ENCODE results near the gene OSBPL5. TPM values are rescaled to one million over a fixed set of nuclear protein-coding genes. Genes with fewer than 3 reads are reported as not detected.

The OSBPL5 gene
- total RNA-seq, 2 donors from 2014 or later: 35.0 to 50.7 TPM

DNA sequence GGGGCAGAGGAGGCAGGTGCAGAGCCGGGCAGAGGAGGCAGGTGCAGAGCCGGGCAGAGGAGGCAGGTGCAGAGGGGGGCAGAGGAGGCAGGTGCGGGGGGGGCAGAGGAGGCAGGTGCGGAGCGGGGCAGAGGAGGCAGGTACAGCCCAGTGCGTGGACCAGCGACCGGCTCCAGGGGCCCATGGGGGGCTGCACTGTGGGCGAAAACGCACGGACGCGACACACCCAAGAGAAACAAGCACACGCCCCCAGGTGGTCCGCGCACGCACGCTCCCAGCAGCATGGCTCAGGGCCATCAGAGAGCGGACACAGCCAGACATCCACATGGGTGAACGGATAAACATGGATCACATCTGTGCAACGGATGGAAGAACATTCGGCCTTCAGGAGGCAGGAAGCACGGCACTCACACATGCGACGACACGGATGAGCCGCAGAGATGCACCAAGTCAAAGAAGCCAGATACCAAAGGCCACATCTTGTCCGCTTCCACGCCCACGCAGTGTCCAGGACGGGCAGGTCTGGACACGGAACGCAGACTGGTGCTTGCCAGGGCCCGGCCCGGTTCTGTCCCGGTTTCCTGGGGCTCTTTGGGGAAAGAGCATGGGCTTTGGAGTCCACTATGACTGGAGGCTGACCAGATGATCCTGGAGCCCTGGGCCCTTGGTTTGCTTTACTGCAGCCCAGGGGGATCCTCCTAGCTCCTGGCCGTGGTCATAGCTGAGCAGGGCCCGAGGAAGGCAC is 21.8 kb downstream of the OSBPL5 start:
- Histone ChIP-seq H3K9me3 (no peaks in the 10 kb centered on the region), H3K36me3 (no peaks in the 10 kb centered on the region), H3K27me3 (replicated peaks; ENCODE audit: insufficient read depth) (no peaks in the 10 kb centered on the region), H3K4me1 (replicated peaks) (no peaks in the 10 kb centered on the region), H3K27ac (no peak overlapping the region), H3K4me3 (no peak overlapping the region)
- no peak for TF ChIP-seq POLR2AphosphoS5 (IDR thresholded peaks at IDR 0.05)
- TF ChIP-seq, protein P1, sequence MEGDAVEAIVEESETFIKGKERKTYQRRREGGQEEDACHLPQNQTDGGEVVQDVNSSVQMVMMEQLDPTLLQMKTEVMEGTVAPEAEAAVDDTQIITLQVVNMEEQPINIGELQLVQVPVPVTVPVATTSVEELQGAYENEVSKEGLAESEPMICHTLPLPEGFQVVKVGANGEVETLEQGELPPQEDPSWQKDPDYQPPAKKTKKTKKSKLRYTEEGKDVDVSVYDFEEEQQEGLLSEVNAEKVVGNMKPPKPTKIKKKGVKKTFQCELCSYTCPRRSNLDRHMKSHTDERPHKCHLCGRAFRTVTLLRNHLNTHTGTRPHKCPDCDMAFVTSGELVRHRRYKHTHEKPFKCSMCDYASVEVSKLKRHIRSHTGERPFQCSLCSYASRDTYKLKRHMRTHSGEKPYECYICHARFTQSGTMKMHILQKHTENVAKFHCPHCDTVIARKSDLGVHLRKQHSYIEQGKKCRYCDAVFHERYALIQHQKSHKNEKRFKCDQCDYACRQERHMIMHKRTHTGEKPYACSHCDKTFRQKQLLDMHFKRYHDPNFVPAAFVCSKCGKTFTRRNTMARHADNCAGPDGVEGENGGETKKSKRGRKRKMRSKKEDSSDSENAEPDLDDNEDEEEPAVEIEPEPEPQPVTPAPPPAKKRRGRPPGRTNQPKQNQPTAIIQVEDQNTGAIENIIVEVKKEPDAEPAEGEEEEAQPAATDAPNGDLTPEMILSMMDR (IDR thresholded peaks at IDR 0.05): no peak
- no peak for TF ChIP-seq POLR2A (IDR thresholded peaks at IDR 0.05)
- intact Hi-C loops (cut with DNase I): no loop called here
- WGBS: 84% methylated on average over 38 of the region's 38 CpGs
- DNase-seq (ENCODE audit: low spot score): no peak

DNA sequence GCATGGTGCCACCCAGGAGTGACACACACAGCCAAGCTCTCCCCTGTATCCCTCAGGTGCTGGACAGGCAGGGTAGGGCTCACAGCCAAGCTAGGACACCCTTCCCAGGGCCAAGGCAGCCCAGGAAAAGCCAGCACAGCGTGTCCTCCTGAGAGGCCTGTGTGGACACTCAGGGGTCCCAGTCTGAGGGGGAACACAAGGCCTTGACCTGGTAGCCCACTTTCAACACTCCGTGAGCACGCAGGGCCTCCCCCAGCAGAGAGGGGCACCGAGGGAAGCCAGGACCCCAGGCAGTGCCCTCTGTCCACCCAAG is 24.9 kb downstream of the OSBPL5 start:
- 90% methylated on average over 4 of the region's 4 CpGs for WGBS

DNA sequence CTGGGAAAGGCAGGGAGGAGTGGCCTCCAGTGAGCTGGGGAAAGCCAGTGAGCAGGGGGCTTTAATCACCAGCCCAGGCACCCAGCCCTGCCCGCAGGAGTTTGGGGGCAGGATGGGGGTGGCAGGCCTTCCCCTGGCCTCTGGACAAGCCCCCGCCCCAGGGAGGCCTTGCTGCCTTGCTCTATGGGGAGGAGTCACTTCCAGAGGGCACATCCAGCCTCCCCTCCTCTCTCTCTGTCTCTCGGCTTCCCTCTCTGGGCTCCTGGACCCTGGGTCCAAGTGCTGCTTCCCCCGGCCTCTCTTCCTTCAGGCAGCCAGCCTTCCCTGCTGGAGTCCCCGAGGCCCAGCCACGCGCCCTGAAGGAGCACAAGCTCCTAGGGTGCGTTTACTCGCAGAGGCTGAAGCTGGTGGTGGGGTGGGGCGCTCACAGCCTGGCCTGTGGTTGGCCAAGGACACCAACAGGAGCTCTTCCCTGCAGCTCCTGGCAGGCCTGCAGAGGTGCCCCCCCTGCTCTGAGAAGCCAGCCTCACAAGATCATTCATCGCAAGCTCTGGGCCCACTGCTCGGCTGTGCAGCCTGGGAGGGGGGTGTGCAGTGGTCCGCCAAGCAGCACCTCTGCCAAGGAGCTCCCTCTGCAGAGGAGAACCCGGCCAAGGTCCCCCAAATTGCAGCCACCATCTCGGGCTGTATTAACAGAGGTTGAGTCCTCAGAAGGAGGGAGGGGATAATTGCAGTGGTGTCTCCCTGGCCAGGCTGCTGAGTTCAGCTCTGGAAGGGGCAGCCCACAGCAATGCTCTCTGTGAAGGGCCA is 25.4 kb downstream of the OSBPL5 start:
- intact Hi-C loops (cut with DNase I): no loop called here
- peak overlapping the region; percentile 15 to 51 for H3K27ac ChIP-seq
- TF ChIP-seq, protein P1 (IDR thresholded peaks at IDR 0.05): no peak
- TF ChIP-seq POLR2AphosphoS5 (IDR thresholded peaks at IDR 0.05) (no peak), POLR2A (IDR thresholded peaks at IDR 0.05) (no peak)
- no peak overlapping the region for H3K4me3 ChIP-seq
- no peaks in the 10 kb centered on the region for H3K36me3 ChIP-seq
- H3K9me3 ChIP-seq: no peaks in the 10 kb centered on the region
- no peak for DNase-seq (ENCODE audit: low spot score)
- H3K27me3 ChIP-seq (replicated peaks; ENCODE audit: insufficient read depth): no peaks in the 10 kb centered on the region
- 79% methylated on average over 15 of the region's 15 CpGs for WGBS
- no peaks in the 10 kb centered on the region for H3K4me1 ChIP-seq (replicated peaks)

More for the DNA sequence above, 24.9 kb downstream of the OSBPL5 start:
- Histone ChIP-seq H3K36me3 (no peaks in the 10 kb centered on the region), H3K9me3 (no peaks in the 10 kb centered on the region), H3K4me3 (no peak overlapping the region), H3K4me1 (replicated peaks) (no peaks in the 10 kb centered on the region), H3K27me3 (replicated peaks; ENCODE audit: insufficient read depth) (no peaks in the 10 kb centered on the region), H3K27ac (no peak overlapping the region)
- intact Hi-C loops (cut with DNase I): no loop called here
- DNase-seq (ENCODE audit: low spot score): no peak
- no peak for TF ChIP-seq POLR2AphosphoS5 (IDR thresholded peaks at IDR 0.05)
- TF ChIP-seq POLR2A (IDR thresholded peaks at IDR 0.05): no peak
- TF ChIP-seq, protein P1 (IDR thresholded peaks at IDR 0.05): no peak

DNA sequence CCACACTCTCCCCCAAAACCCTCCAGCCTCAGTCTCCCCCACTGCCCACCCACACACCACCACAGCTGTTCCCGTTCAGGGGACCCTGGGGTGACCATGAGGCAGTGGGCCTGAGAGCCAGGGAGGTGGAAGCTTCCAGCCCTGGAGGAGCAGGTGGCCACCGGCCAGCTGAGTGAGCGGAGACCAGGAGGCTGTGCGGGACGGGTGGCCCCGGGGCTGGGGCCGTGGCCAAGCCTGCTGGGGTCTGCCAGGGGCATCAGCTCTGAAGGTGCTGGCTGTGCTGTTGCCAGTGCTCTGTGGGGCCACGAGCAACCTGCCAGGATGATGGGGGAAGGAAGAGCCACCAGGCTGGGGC is 26.0 kb downstream of the OSBPL5 start:
- Histone ChIP-seq H3K27ac (peak overlapping the region; percentile 15 to 51), H3K27me3 (replicated peaks; ENCODE audit: insufficient read depth) (no peaks in the 10 kb centered on the region), H3K36me3 (no peaks in the 10 kb centered on the region), H3K4me1 (replicated peaks) (no peaks in the 10 kb centered on the region), H3K9me3 (no peaks in the 10 kb centered on the region), H3K4me3 (no peak overlapping the region)
- TF ChIP-seq POLR2A (IDR thresholded peaks at IDR 0.05) (no peak), POLR2AphosphoS5 (IDR thresholded peaks at IDR 0.05) (no peak)
- TF ChIP-seq, protein P1 (IDR thresholded peaks at IDR 0.05): no peak
- no peak for DNase-seq (ENCODE audit: low spot score)
- intact Hi-C loops (cut with DNase I): no loop called here
- 36% methylated on average over 8 of the region's 8 CpGs for WGBS
